GM12878 (cell line): ENCODE measurements around the gene MEGF11. TPM values are rescaled to one million over a fixed set of nuclear protein-coding genes. Genes with fewer than 3 reads are reported as not detected.

Experiments used
- ATAC-seq: fragments of 200-7000 bp; cut with Tn5 transposase; 3 replicates; pipeline ENCODE4 v1.9.1; 2020; ENCODE audit warnings: mild to moderate bottlenecking, moderate library complexity
- BruUV-seq: library from RNA; stranded (reverse); fragments of 400-500 nt; replicated peaks from 2 replicates; lab custom pipeline; 2021; lab: Mats Ljungman, UMichigan
- CTCF ChIA-PET: fragments of 300-600 bp; sonication (Branson Sonifier 250); formaldehyde crosslinking; extraction: SDS; loops from one replicate; lab custom pipeline; 2021; ENCODE audit warnings: inconsistent platforms; lab: Yijun Ruan, JAX
- POLR2A ChIA-PET: fragments of 350-600 bp; formaldehyde crosslinking; extraction: SDS; loops from one replicate; lab custom pipeline; 2021; ENCODE audit warnings: inconsistent platforms; lab: Charles Lee
- RAD21 ChIA-PET: fragments of 300-600 bp; sonication (Branson Sonifier 250); formaldehyde crosslinking; loops from one replicate; lab custom pipeline; 2023; ENCODE audit warnings: antibody characterized with exemption; ENCODE audit not compliant: unreplicated experiment; lab: Charles Lee
- SMC1A ChIA-PET: fragments of 300-600 bp; sonication (Branson Sonifier 250); formaldehyde crosslinking; loops from one replicate; lab custom pipeline; 2023; ENCODE audit not compliant: unreplicated experiment, uncharacterized antibody; lab: Charles Lee
- DNase-seq: peaks from one replicate; pipeline ENCODE4 v3.0.0-alpha.2; 2011; ENCODE audit warnings: low read depth, low spot score
- FAIRE-seq: peaks from 3 replicates; lab custom pipeline; 2011; peaks lifted over from hg19 to GRCh38; lab: Jason Lieb, UNC
- H2AFZ ChIP-seq: 2 replicates; pipeline ENCODE4 v1.6.0; 2011; ENCODE audit warnings: low read depth, low read length, control low read depth; ENCODE audit not compliant: control insufficient read depth
- H3K27ac ChIP-seq: 2 replicates; pipeline ENCODE4 v1.5.1; 2011; ENCODE audit warnings: control low read depth; ENCODE audit not compliant: control insufficient read depth, insufficient read depth
- H3K27me3 ChIP-seq, 2 experiments: replicated peaks in 1 of 2; 2 replicates each; pipeline versions ENCODE4 v1.6.0 to v1.6.1; 2011; ENCODE audit warnings: low read length in 1 of 2; ENCODE audit not compliant: control insufficient read depth in 2 of 2, insufficient read depth in 2 of 2
- H3K36me3 ChIP-seq, 2 experiments: 2 replicates each; pipeline ENCODE4 v1.5.1; 2011; ENCODE audit warnings: low read length in 1 of 2; ENCODE audit not compliant: control insufficient read depth in 2 of 2, insufficient read depth in 2 of 2
- H3K4me1 ChIP-seq: 2 replicates; pipeline ENCODE4 v1.6.1; 2011; ENCODE audit warnings: mild to moderate bottlenecking, low read length, moderate library complexity, mixed read lengths; ENCODE audit not compliant: control insufficient read depth, insufficient read depth
- H3K4me2 ChIP-seq: 2 replicates; pipeline ENCODE4 v1.6.0; 2011; ENCODE audit warnings: control low read depth; ENCODE audit not compliant: control insufficient read depth, insufficient read depth
- H3K4me3 ChIP-seq: fragments of 200-600 bp; sonication (generic); 2 replicates; pipeline ENCODE4 v1.5.1; 2016
- H3K79me2 ChIP-seq: 2 replicates; pipeline ENCODE4 v1.6.0; 2011; ENCODE audit warnings: low read length; ENCODE audit not compliant: control insufficient read depth, insufficient read depth
- H3K9ac ChIP-seq: 2 replicates; pipeline ENCODE4 v1.8.0; 2011; ENCODE audit warnings: low read length, control low read depth, mixed read lengths; ENCODE audit not compliant: control insufficient read depth, insufficient read depth
- H3K9me3 ChIP-seq: replicated peaks from 3 replicates; pipeline ENCODE4 v1.5.1; 2011; ENCODE audit warnings: mild to moderate bottlenecking, low read length; ENCODE audit not compliant: control insufficient read depth, insufficient read depth
- H4K20me1 ChIP-seq: 2 replicates; pipeline ENCODE4 v1.6.0; 2011; ENCODE audit not compliant: control insufficient read depth, insufficient read depth
- FOXK2 ChIP-seq: fragments of 450-650 bp; IDR thresholded peaks from 2 replicates; pipeline ENCODE4 v1.6.1; 2017; ENCODE audit warnings: mild to moderate bottlenecking, moderate library complexity
- HDAC6 ChIP-seq: fragments of 200-600 bp; sonication (generic); IDR thresholded peaks from one replicate; pipeline ENCODE4 v1.8.0; 2017; ENCODE audit warnings: antibody characterized with exemption; ENCODE audit not compliant: unreplicated experiment
- IRF4 ChIP-seq: IDR thresholded peaks from 2 replicates; pipeline ENCODE4 v1.6.1; 2011; ENCODE audit warnings: low read depth, low read length
- NBN ChIP-seq: fragments of 450-650 bp; IDR thresholded peaks from 2 replicates; pipeline ENCODE4 v1.6.1; 2016
- PAX8 ChIP-seq: fragments of 450-650 bp; IDR thresholded peaks from 2 replicates; pipeline ENCODE4 v1.6.1; 2017; ENCODE audit warnings: mild to moderate bottlenecking, moderate library complexity
- RBBP5 ChIP-seq: fragments of 200-600 bp; sonication (generic); conservative IDR thresholded peaks from 2 replicates; pipeline ENCODE4 v1.6.1; 2016
- SRF ChIP-seq, 2 experiments: IDR thresholded peaks; 2 replicates each; pipeline ENCODE4 v1.6.1; 2011; ENCODE audit warnings: low read depth in 2 of 2, low read length in 2 of 2, mild to moderate bottlenecking in 1 of 2, moderate library complexity in 1 of 2
- ZNF592 ChIP-seq: fragments of 450-650 bp; IDR thresholded peaks from 2 replicates; pipeline ENCODE4 v1.6.1; 2017; ENCODE audit warnings: mild to moderate bottlenecking, moderate library complexity
- WGBS: methylation state at CpG from one replicate; pipeline ENCODE4 v1.1.6; 2016; ENCODE audit warnings: low lambda C conversion rate; ENCODE audit not compliant: insufficient replicate concordance, insufficient coverage; ENCODE audit errors: missing lambda C conversion rate; 5-methylcytosine and 5-hydroxymethylcytosine counted together
- in situ Hi-C: fragments of 300-500 bp; cut with MboI; formaldehyde crosslinking; loops from 9 replicates; pipeline ENCODE4 v1.14.3; 2018; ENCODE audit warnings: mixed read lengths
- intact Hi-C: fragments of 100-400 bp; cut with micrococcal nuclease; formaldehyde crosslinking; loops from one replicate; pipeline ENCODE4 v1.14.2; 2022; ENCODE audit not compliant: unreplicated experiment
- polyA plus RNA-seq, 11 experiments: library from polyadenylated mRNA; depleted of rRNA in 4 of 11; unstranded in 6 of 11; stranded (reverse) in 5 of 11; fragments of >200 nt; fragmentation: Nextera tagmentation in 4 of 11; fragmentation: Illumina TruSeq in 1 of 11; extraction: Ambion mirVana in 4 of 11; extraction: Trizol in 1 of 11; gene quantifications; 1 replicate in 1 of 11; 2 replicates in 10 of 11; pipeline versions ENCODE4 v1.2.1 to v1.2.3, GENCODE V29; 2011 to 2016; ENCODE audit warnings: inconsistent platforms in 2 of 11, missing spikeins in 2 of 11, low read depth in 1 of 11
- total RNA-seq, 4 experiments: library from RNA; depleted of rRNA in 3 of 4; stranded (reverse); fragments of >200 nt in 3 of 4; fragmentation: Illumina TruSeq in 1 of 4; extraction: Trizol in 1 of 4; gene quantifications; 2 replicates each; pipeline versions ENCODE4 v1.2.1 to v1.2.3, GENCODE V29; 2013 to 2021

Gene MEGF11
- total and polyA plus RNA-seq, 10 of the 15 experiments (the other 5 are each of a cell fraction or from before 2014, with no cell fraction given): 0.03 to 1.7 (median 0.49) TPM

DNA sequence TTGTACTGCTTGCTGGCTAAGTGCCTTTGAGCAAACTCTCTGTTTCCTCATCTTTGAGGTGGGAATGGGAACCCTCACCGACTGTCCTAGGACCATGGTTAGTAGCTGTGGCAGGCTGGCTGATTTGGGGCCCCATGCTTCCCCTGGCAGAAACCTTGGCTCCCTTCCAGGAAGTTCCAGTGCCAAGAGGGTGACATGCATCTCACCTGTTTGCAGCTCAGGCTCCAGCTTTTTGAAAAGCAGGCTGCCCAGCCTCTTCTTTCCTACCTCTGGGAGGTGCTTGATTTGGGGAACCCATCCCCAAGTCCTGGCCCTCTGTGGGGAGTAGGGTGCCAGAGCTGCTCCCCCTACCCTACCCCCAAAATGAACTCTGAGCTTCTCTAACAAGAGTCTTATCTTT, 333.4 kb downstream of the MEGF11 start:
- no TSS peak for BruUV-seq
- H3K4me2 ChIP-seq: no peak overlapping the region

More for the DNA sequence above, 333.4 kb downstream of the MEGF11 start:
- ChIA-PET SMC1A (interaction anchor here (0.8 to 4.4 kb wide), 14 partner anchors 16 to 370 kb away, joined by 3 to 70 read pairs (median 10); partner anchors contain the start of gene RAB11A), POLR2A (interaction anchor here (0.5 to 3.2 kb wide), 11 partner anchors 10 to 552 kb away, joined by 3 to 23 read pairs (median 6); partner anchors contain the start of gene RAB11A), CTCF (interaction anchor here (0.7 to 3.1 kb wide), 8 partner anchors 17 to 310 kb away, joined by 3 to 19 read pairs (median 10); partner anchors contain the start of gene RAB11A), RAD21 (interaction anchor here (0.5 to 3.1 kb wide), 14 partner anchors 10 to 578 kb away, joined by 3 to 57 read pairs (median 7); partner anchors contain the start of genes DENND4A, RAB11A and SNAPC5)
- Histone ChIP-seq H3K27ac (peak overlapping the region; percentile 75), H3K4me3 (no peak overlapping the region), H3K36me3 (no peaks in the 10 kb centered on the region; a peak in 1 of 4 replicates), H3K9ac (peak overlapping the region; percentile 24; the same call in 1 of the 2 replicates), H2AFZ (no peak overlapping the region), H4K20me1 (no peaks in the 10 kb centered on the region), H3K79me2 (no peaks in the 10 kb centered on the region), H3K9me3 (no peaks in the 10 kb centered on the region), H3K27me3 (no peaks in the 10 kb centered on the region), H3K4me1 (peaks cover 70% of the 10 kb centered on the region)
- 50% methylated on average over 1 of the region's 1 CpG for WGBS
- FAIRE-seq: no peak
- no peak for TF ChIP-seq HDAC6
- TF ChIP-seq ZNF592: peak; percentile 9; the same call in 1 of the 2 replicates
- no peak for TF ChIP-seq FOXK2
- TF ChIP-seq PAX8: no peak
- TF ChIP-seq SRF (IDR thresholded peaks at IDR 0.05; ENCODE audit: low read depth in 2 of 2, low read length in 2 of 2): no peak
- TF ChIP-seq NBN: no peak
- TF ChIP-seq IRF4: no peak
- TF ChIP-seq RBBP5: no peak
- no peak for ATAC-seq
- no peak for DNase-seq
- in situ Hi-C loops: no loop called here
- intact Hi-C loops: loop anchor here (2.0 kb wide), 1 partner anchor 367 kb away; no protein-coding TSS in a partner anchor
